ENCODE results near the gene LIG3. TPM values are rescaled to one million over a fixed set of nuclear protein-coding genes. Genes with fewer than 3 reads are reported as not detected.

Gene LIG3
- polyA plus RNA-seq, 1 of the 3 experiments (the other 2 are of a cell fraction), result 25.7 TPM

Other genes with a start within 250 kb of the LIG3 start
- gene CCT6B, start 19.1 kb upstream of the LIG3 start, polyA plus RNA-seq (2012; rRNA removed), result 0.48 and 0.57 TPM in 2 replicates
- 7.8 and 8.8 TPM in 2 replicates for gene ZNF830, start 19.0 kb upstream of the LIG3 start, polyA plus RNA-seq (2012; rRNA removed)
- gene RFFL, start 83.2 kb downstream of the LIG3 start, polyA plus RNA-seq (2012; rRNA removed), result 10.1 and 12.7 TPM in 2 replicates
- gene RAD51D, start 139.3 kb downstream of the LIG3 start, polyA plus RNA-seq (2012; rRNA removed), result 11.6 and 13.7 TPM in 2 replicates
- gene FNDC8, start 141.1 kb downstream of the LIG3 start, polyA plus RNA-seq (2012; rRNA removed), result not detected in 2 replicates
- 22.1 and 25.3 TPM in 2 replicates for gene NLE1, start 161.8 kb downstream of the LIG3 start, polyA plus RNA-seq (2012; rRNA removed)
- not detected in 2 replicates for gene UNC45B, start 167.3 kb downstream of the LIG3 start, polyA plus RNA-seq (2012; rRNA removed)
- not detected in 2 replicates for gene SLC35G3, start 213.9 kb downstream of the LIG3 start, polyA plus RNA-seq (2012; rRNA removed)

All from SK-N-SH (cell line).